ENCODE results near the gene GPR152. TPM values are rescaled to one million over a fixed set of nuclear protein-coding genes. Genes with fewer than 3 reads are reported as not detected.

The GPR152 gene
- total and polyA plus RNA-seq, 2 of the 8 experiments (the other 6 are each of a cell fraction or from before 2014, with no cell fraction given), result not detected

GRCh38 chr11:67500831-67501715 is 48.5 kb upstream of the GPR152 start (continued):
- no peak for TF ChIP-seq RAD21 (IDR thresholded peaks at IDR 0.05 in 1 of 2, conservative IDR thresholded peaks at IDR 0.05 in 1 of 2; ENCODE audit: low read depth in 2 of 2, low read length in 2 of 2)

Data from H1 (cell line).